NCI-H2227 treated with DMSO at 0.1 percent for 48 hours (cell line): ENCODE measurements around the gene MOGAT1.
"Not testable (repeated sequence)": the region's sequence is repeated elsewhere in the genome, so short reads cannot be mapped to it uniquely, and the experiment has no call there.

Experiments
- DNase-seq: peaks from one replicate; lab custom pipeline; 2025; lab: John Stamatoyannopoulos, UW

Gene MOGAT1

DNA sequence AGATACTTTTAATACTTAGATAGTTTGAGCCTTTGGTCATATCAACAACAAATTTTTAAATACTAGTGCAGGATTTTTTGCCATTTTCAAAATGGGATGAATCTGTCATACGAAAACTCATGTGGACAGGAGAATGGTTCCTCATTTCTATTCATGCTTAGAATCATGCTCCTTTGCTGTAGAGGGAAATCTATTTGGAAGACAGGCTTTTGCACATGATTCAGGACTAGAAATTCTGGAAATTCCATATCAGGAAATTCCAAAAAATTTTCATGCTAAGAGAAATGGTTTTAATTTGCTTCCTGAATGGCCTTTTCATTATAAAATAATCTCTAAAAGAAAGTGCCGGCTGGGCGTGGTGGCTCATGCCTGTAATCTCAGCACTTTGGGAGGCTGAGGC lies 39.3 kb downstream of the MOGAT1 start:
- no peak for DNase-seq

DNA sequence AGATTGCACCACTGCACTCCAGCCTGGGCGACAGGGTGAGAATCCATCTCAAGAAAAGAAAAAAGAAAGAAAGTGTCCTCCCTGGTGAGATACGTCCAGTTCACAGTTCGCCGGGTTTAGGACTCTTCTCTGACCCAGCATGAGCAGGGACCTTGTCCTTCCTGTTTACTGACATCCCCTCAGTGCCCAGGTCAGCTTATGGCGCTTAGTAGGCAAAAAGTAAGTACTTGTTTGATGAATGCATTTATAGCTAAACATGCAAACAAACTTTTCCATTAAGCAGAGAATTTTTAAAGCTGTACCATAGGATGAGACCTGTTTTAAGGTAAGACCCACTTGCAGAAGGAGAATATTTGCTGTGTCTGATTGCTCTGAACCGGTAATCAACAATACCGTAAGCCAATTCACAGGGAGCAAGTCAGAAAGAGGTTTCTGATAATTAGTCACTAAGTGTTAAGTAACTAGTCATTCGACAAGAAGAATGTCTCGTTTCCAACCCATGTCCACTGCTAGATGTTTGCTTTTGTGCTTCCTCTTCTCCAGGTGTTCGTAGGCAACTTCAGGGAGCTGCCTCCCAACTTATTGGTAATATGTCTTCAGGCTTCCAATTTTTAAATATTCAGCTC lies 40.0 kb downstream of the MOGAT1 start:
- no peak for DNase-seq

DNA sequence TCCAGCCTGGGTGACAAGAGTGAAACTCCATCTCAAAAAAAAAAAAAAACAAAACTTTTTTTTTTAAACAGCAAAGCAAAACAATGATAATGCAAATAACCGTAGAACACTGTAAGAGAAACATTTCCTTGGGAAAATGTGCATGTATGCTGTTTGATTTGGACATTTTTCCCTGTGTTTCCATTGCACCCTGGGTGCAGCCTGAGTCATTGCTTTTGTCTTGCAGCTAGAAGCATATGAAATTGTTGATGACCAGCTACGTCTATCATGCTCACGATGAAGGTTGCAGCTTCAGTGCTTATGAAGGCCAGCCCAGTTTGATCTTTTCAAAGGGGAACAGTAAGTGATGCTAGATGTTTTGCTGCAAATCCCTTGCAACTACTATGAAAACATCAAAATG lies 41.5 kb downstream of the MOGAT1 start:
- DNase-seq, result no peak

DNA sequence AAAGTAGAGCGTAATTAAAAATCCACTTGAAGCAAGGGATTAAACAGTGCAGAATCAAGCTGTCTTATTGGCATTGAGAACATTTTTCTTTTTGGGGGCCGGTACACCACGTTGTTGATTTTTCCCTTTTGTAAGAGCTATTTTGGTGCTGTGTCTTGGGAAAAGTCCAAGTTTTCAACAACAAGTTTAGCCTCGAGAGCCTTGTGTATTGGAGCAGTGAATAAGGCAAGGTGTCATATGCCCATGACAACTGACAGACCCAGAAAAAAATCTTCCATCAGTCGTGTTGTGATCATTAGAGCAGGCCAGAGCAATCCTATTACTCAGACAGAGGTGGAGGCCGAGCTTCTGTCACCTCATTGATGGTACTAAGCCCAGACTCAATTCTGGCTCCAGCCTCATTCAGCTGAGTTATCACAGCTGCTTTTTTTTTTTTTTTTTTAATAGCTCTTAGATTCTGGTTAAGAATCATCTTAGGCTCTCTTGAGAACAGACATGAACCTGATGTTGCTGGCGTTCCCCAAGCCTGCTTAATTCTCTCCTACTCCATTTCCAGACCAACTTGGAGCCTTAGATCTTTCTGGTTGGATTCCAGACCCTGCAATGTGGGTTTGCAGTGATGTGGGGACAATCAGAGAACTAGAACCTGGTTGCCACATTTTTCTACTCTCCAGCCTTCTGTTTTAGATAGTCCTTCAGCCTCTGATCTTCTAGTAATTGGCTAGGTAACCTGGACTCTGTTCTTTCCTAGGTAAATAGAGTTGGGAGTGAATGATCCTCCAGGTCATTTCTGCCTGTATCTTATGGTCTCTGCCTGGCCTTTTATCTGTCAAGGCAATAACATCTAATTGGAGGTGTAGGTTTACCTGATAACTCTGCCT lies 43.1 kb downstream of the MOGAT1 start:
- no peak for DNase-seq

DNA sequence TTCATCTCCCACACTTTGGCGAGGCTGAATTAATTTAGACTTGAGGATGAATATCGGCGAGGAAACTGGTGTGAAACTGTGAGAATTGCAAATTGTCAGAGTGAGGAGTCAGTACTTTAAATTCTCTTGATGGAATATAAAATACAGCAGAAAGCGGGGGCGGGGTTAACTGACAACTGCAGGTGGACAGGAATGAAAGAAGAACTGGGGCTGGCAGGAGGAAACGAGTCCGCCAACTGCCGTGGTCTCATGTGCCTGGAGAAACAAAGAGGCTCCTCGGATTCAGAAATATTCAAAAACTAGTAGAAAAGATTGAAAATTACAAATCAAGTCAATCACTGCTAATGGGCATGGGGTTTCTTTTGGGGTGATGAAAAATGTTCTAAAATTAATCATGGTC lies 44.3 kb downstream of the MOGAT1 start:
- no peak for DNase-seq

DNA sequence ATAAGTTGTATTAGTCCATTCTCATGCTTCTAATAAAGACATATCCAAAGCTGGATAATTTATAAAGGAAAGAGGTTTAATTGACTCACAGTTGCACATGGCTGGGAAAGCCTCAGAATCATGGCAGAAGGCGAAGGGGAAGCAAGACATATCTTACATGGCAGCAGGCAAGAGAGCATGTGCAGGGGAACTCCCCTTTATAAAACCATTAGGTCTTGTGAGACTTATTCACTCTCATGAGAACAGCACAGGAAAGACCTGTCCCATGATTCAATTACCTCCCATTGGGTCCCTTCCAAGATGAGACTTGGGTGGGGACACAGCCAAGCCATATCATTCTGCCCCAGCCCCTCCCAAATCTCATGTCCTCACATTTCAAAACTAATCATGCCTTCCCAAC lies 48.3 kb downstream of the MOGAT1 start:
- not testable (repeated sequence) for DNase-seq

DNA sequence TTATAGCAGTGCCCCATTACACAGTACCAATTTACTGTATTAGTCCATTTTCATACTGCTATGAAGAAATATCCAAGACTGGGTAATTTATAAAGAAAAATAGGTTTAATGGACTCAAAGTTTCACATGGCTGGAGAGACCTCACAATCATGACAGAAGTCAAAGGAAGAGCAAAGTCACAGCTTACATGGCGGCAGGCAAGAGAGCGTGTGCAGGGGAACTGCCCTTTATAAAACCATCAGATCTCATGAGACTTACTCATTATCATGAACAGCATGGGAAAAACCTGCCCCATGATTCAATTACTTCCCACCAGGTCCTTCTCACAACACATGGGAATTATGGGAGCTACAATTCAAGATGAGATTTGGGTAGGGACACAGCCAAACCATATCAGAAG lies 50.1 kb downstream of the MOGAT1 start:
- not testable (repeated sequence) for DNase-seq

DNA sequence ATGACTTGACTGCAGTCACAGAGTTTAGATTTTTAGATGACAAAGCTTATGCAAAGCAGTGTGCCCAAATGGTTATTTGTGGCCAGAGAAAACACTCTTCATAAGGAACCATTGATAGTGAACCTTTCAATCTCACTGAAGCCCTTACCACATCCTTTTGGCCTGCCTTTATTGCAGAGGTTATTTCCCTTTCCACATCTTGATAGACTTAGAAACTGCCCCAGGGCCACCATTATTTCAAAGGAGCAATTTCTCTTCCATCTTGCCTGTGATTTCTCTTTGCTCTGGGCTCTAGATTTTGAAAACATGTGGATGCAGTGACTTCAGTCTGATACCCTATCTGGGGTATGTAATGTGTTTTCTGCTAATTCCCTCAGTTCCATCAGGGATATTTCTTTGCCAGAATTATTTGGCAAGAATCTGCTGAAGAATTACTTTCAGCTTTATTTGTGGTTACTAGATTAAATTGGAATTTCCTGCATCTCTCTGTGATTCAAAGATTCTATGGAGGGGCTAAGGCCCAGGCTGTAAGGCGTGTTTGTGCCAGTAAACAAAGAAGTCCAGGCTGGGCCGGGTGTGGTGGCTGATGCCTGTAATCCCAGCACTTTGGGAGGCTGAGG lies 51.0 kb downstream of the MOGAT1 start:
- DNase-seq, result no peak

DNA sequence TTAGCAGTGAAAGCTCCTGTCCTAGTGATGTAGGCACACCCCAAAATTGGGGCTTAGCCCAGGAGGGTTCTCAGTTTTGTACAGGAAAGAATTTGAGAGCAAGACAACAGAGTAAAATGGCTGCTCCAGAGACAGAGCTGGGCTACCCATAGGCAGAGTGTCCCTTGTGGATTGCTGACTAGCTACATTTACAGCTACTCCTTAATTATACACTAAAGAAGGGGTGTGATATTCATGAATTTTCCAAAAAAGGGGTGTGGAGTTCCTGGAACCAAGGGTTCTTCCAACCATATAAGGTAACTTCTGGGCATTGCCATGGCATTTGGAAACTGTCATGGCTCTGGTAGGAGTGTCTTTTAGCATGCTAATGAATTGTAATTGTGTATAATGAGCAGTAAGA lies 52.8 kb downstream of the MOGAT1 start:
- no peak for DNase-seq

DNA sequence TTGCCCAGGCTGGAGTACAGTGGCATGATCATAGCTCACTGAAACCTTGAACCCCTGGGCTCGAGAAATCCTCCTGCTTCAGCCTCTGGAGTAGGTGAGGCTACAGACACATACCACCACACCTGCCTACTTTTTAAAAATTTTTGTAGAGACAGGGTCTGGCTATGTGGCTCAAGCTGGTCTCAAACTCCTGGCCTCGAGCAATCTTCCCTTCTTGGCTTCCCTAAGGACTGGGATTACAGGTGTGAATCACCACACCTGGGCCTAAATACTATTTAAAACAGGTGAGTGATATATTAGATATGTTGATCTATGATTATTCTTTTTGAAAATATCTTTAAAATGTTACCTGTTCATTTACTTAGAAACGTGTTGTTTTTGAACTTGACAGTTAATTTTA lies 57.2 kb downstream of the MOGAT1 start:
- DNase-seq, result no peak

DNA sequence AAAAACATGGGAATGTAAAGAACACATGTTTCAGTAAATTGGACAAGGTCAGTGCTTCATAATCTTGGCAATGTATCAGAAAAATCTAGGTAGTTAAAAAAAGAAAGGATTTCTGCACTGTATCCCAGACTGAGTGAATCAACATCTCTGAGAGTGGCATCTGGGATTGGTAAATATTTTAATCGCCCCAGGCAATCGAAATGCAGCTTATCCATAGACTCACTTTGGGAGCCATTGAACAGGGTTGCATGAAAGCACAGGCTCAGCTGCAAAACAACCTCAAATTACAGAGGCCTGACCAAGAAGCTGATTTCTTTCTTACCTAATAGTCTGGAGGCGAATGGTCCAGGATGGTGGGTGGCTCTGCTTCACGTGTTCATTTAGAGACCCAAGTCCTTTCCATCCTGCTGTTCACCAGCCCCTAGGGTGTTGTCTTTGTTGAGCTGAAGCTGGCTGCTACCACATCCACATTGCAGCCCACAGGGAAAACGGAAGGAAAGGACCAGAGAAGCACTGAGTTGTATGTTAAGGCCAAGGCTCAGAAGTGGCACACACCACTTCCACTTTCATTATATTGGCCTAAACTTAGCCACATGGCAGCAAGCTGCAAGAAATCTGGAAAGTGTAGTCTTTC lies 59.0 kb downstream of the MOGAT1 start:
- DNase-seq, result no peak

DNA sequence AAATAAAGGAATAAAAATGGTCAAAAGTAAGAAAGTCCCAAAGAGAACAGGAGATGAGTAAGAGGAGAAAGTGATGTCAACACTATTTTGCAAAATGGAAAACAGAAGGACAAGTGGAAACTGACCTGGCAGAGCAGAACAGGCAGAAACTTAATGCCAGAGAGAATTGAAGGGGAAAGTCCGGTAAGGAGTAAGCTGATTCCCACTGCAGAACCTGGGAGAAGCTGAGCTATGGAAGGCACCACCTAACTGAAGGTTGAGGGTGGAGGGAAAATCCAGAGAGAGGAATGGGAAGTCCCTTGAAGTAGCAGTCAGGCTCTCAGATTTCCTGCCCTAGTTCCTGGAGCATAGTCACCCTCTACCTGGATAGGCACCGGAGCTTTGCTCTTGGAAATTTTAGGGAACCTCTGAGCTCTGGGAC lies 59.8 kb downstream of the MOGAT1 start:
- DNase-seq, result no peak

DNA sequence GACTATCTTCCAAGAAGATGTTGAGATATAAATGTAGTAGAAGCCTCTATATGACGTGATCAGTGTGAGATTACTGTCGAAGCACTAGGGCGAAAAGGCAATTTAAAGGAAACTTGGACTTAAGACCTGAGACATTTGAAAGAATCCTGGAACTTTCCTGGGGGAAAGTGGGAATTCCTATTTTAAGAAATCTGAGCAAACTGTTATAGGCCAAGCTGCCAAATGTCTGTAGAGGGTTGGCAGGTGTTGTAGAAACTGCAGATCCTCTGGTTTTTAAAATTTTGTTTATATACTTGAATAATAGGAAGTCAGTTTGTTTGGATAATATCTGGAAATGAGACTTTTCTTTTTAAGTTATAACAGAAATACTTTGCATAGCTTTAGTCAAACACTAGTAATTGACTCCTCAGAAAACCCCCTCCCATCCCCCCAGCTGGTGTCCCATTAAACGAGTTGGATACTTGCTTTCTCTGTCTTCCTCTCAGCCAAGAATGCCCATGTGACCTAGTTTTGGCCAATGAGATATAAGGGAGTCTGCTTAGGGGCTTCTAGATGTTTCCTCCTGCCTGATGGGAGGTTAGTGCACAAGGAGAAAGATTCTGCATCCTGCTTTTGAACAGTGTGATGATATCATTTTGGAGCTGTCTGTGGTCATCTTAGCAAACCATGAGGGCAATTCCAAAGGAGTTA lies 61.2 kb downstream of the MOGAT1 start:
- DNase-seq, result no peak

DNA sequence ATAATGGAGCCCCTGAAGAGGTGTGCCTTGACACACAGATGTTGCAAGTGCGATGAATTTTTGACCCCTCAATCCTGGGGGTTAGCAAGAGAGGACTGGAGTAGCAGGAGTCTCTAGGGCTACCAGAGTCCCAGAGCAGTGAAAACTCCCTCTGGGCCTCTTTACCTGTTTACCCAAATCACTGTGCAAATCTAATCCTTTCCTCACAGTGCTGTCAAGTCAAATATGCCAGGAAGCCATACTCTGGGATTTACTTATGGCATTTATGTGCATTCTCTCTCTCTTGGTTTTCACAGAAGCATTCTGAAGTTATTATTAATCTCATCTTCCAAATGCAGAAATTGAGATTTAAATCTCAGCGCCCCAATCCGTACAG lies 62.0 kb downstream of the MOGAT1 start:
- no peak for DNase-seq

DNA sequence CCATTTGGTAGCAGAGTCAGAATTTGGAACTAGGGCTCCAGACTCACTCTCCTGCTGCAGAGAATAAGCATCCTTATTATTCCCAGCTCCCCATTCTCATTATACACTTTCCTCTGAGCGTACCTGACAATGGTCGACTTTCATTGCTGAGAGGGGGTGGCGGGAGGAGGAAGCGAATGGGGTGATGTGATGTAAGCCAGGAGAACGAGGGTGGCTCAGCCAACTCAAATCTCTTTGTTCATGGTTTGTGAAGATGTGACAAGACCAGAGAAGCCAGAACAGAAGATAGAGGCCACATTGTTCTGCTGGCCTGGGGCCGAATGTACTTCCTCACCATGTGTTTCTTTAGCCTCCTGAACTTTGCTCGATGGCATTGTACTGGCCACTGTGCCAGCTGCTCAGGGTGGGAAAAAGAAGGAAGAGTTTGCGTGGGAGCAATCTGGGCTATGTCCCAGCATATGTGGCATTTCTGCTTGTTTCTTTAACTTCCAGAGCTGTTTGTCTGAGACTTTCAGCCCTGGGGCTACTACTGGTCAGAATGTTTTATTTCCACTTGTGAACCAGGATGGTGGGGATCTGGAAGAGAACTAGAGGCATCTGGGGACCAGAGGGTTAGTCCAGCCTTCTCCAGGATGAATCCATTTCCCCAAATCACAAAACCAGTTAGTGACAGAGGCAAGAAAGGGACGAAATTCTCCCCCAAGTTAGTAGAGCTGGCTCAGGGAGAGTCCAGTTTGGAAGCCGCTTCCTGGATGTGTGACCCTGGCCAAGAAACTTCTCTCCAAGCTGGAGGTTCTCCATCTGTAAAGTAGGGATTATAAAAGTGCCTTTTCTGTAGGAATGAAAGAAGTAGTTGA lies 62.6 kb downstream of the MOGAT1 start:
- DNase-seq, result no peak

DNA sequence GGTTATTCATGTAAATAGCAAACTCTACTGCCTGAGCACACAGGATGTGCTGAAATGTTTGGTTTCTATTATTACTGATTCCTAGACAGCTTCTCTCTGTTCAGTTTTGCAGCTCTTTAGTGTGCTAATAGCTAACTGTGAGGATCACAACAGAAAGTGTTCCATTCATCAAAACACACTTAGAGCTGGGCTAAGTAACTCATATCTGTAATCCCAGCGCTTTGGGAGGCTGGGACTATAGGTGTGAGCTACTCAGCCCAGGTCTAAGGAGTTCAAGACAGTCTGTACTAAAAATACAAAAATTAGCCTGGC lies 63.2 kb downstream of the MOGAT1 start:
- no peak for DNase-seq

DNA sequence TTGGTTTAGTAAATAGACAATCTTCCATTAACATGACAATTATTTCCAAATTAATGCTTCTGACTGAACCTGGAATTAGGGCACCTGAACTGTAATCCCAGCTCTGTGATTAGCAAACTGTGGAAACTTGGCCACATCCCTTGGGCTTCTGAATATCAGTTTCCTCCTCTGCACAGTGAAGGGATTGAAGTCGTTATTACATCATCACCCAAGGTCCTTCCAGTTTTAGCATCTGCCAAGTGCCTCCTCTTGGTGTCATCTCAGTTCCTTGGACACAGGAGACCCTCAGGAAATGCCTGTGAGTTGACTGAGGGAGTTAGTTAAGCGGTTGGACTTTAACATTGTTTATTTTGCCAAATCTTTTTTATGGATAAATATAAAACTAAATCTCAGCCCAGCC lies 64.8 kb downstream of the MOGAT1 start:
- no peak for DNase-seq

DNA sequence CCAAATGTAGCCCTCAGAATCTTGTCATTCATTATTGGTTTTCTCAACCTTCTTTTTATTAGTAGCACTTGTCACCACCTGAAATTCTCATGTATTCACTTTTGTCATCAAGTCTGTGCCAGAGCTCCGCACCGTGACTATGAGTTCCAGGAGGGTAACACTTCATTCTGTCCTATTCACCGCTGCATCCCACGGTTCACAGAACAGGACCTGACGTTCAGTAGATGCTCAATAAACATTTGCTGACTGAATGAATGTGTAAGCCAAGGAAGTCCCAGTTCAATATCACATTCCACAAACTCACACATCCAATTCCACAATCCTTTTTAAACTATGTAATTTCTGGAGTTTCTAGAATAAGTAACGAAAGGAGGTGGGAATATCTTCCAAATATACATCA lies 65.5 kb downstream of the MOGAT1 start:
- no peak for DNase-seq

DNA sequence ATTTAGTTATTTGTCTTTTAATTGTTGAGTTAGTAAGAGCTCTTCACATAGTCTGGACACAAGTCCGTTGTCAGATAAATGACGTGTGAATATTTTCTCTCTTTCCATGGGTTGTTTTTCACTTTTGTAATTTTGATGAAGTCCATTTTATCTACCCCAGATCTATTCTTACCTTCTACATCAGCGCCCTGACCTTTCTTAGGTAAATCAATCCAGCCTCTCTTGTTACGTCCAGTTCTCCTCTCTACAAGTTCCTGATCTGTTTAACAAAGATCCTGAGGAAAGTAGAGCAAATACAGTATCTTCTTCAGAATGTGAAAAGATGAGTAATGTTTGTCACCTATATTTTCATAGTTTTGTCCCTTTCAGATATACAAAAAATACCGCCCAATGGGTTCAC lies 66.9 kb downstream of the MOGAT1 start:
- DNase-seq, result no peak

DNA sequence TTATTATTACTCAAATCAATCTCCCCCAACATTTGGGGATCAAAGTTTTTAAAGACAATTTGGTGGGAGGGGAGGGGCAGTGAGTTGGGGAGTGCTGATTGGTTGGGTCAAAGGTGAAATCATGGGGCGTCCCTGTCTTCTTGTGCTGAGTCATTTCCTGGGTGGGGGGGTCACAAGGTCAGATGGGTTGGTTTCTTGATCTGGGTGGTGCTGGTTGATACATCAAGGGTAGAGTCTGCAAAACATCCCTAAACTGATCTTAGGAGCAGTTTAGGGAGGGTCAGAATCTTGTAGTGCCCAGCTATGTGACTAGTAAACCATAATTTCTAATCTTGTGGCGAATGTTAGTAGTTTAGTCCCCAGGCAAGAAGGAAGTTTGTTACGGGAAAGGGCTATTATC lies 67.4 kb downstream of the MOGAT1 start:
- no peak for DNase-seq

DNA sequence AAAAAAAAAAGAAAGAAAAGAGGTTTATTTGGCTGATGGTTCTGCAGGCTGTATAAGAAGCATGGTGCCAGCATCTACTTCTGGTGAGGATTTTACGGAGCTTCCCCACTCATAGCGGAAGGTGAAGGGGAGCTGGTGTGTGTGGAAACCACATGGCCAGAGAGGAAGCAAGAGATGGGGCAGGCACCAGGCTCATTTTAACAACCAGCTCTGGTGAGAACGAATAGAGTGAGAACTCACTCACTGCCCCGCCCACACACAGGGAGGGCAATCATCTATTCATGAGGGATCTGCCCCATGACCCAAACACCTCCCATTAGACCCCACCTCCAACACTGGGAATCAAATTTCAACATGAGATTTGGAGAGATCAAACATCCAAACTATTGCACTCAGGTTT lies 68.5 kb downstream of the MOGAT1 start:
- no peak for DNase-seq
